Esophagus muscularis mucosa (tissue), 3 donors: ENCODE data around the gene PDLIM5.
A peak's percentile ranks its signal among the peaks of the same experiment; 100 is the strongest.

Experiments used
- CTCF ChIP-seq, 3 experiments: fragments of 200-600 bp in 2 of 3; fragments of 450-650 bp in 1 of 3; sonication (generic) in 2 of 3; IDR thresholded peaks; one replicate each; pipeline ENCODE4 v1.5.1; 2017 to 2019; ENCODE audit warnings: antibody characterized with exemption in 3 of 3, mild to moderate bottlenecking in 2 of 3, moderate library complexity in 1 of 3
- EP300 ChIP-seq: sonication (generic); formaldehyde crosslinking; IDR thresholded peaks from one replicate; pipeline ENCODE4 v1.6.1; 2017; ENCODE audit warnings: antibody characterized with exemption

- peak in 1 of 3 experiments; percentile 15 for TF ChIP-seq CTCF (IDR thresholded peaks at IDR 0.05)
- no peak for TF ChIP-seq EP300
These were observed at the start of gene PDLIM5 for GRCh38 chr4:94451695-94452475.
